Keratinocyte (primary cell): Measurements from ENCODE around the gene SETD4.

Experiments
- EZH2 ChIP-seq: IDR thresholded peaks from one replicate; pipeline ENCODE4 v1.6.1; 2012; ENCODE audit warnings: inconsistent platforms, mild to moderate bottlenecking, low read length, moderate library complexity
- TF ChIP-seq, protein P1 (sequence below), 3 experiments: IDR thresholded peaks in 1 of 3; conservative IDR thresholded peaks in 1 of 3; optimal IDR thresholded peaks in 1 of 3; 2 replicates in 2 of 3; 3 replicates in 1 of 3; pipeline versions ENCODE3 to v1.5.1; 2011; ENCODE audit warnings: low read length in 3 of 3, mild to moderate bottlenecking in 3 of 3, moderate library complexity in 2 of 3, control low read depth in 1 of 3, inconsistent platforms in 1 of 3; ENCODE audit not compliant: insufficient read depth in 2 of 3; ENCODE audit errors: extremely low read depth in 1 of 3

DNA sequence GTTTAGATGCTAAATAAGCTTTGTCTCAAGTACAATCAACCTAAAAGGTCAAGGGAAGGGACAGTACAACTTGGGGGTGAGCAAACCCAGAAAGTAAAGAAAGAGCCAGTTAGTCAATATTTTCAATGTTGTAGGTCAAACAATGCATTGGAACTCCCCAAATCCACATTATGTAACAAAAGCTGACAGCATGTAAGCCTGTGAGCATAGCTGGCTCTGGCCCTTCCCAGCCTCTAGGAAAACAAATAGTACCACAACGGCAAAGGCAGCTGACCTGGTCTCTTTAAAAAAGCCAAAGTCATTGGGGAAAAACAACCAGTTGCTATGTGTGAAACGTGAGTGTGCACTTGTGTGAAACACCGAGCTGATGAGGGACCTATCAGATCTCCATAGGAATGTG, 12.9 kb upstream of the SETD4 start:
- TF ChIP-seq EZH2: no peak
- TF ChIP-seq, protein P1, sequence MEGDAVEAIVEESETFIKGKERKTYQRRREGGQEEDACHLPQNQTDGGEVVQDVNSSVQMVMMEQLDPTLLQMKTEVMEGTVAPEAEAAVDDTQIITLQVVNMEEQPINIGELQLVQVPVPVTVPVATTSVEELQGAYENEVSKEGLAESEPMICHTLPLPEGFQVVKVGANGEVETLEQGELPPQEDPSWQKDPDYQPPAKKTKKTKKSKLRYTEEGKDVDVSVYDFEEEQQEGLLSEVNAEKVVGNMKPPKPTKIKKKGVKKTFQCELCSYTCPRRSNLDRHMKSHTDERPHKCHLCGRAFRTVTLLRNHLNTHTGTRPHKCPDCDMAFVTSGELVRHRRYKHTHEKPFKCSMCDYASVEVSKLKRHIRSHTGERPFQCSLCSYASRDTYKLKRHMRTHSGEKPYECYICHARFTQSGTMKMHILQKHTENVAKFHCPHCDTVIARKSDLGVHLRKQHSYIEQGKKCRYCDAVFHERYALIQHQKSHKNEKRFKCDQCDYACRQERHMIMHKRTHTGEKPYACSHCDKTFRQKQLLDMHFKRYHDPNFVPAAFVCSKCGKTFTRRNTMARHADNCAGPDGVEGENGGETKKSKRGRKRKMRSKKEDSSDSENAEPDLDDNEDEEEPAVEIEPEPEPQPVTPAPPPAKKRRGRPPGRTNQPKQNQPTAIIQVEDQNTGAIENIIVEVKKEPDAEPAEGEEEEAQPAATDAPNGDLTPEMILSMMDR (optimal IDR thresholded peaks at IDR 0.05 in 1 of 3, IDR thresholded peaks at IDR 0.05 in 1 of 3, conservative IDR thresholded peaks at IDR 0.05 in 1 of 3; ENCODE audit: extremely low read depth in 1 of 3, insufficient read depth in 2 of 3, low read length in 3 of 3): no peak
